Loucy (cell line): ENCODE data around the gene CHPF.

ENCODE experiments used
- H2AFZ ChIP-seq: fragments of 200-600 bp; sonication (generic); 2 replicates; pipeline ENCODE4 v1.6.0; 2016; ENCODE audit warnings: antibody characterized with exemption, mild to moderate bottlenecking, low read length, moderate library complexity
- H3F3A ChIP-seq: fragments of 200-600 bp; 2 replicates; pipeline ENCODE4 v1.6.0; 2016; ENCODE audit warnings: antibody characterized with exemption, low read depth, mild to moderate bottlenecking
- H3K27me3 ChIP-seq: fragments of 200-600 bp; sonication (generic); 2 replicates; pipeline ENCODE4 v1.6.1; 2014; ENCODE audit warnings: low read length, mild to moderate bottlenecking; ENCODE audit not compliant: insufficient read depth, poor library complexity, severe bottlenecking
- H3K36me3 ChIP-seq: fragments of 200-600 bp; sonication (generic); 2 replicates; pipeline ENCODE4 v1.6.1; 2016; ENCODE audit warnings: low read length; ENCODE audit not compliant: insufficient read depth
- H3K4me1 ChIP-seq: fragments of 200-600 bp; sonication (generic); 2 replicates; pipeline ENCODE4 v1.5.1; 2014; ENCODE audit warnings: low read length, mild to moderate bottlenecking; ENCODE audit not compliant: insufficient read depth, poor library complexity, severe bottlenecking
- H3K4me2 ChIP-seq: fragments of 200-600 bp; sonication (generic); 2 replicates; pipeline ENCODE4 v1.6.0; 2014; ENCODE audit warnings: antibody characterized with exemption, low read length, low read depth, mild to moderate bottlenecking; ENCODE audit not compliant: poor library complexity, severe bottlenecking
- H3K4me3 ChIP-seq: fragments of 200-600 bp; sonication (generic); 2 replicates; pipeline ENCODE4 v1.5.1; 2014; ENCODE audit warnings: low read length, mild to moderate bottlenecking, mixed read lengths; ENCODE audit not compliant: poor library complexity, severe bottlenecking
- H3K79me2 ChIP-seq: fragments of 200-600 bp; sonication (generic); 2 replicates; pipeline ENCODE4 v1.6.1; 2014; ENCODE audit warnings: low read length; ENCODE audit not compliant: insufficient read depth
- H3K9ac ChIP-seq: fragments of 200-600 bp; sonication (generic); 2 replicates; pipeline ENCODE4 v1.6.0; 2014; ENCODE audit warnings: mild to moderate bottlenecking, low read depth, low read length, moderate library complexity; ENCODE audit not compliant: poor library complexity, severe bottlenecking
- H3K9me2 ChIP-seq: fragments of 200-600 bp; sonication (generic); replicated peaks from 2 replicates; pipeline ENCODE4 v1.6.1; 2016; ENCODE audit warnings: low read depth, low read length, mixed read lengths
- H3K9me3 ChIP-seq: fragments of 200-600 bp; sonication (generic); 2 replicates; pipeline ENCODE4 v1.6.1; 2014; ENCODE audit warnings: mild to moderate bottlenecking, antibody characterized with exemption, low read length, low read depth; ENCODE audit not compliant: insufficient read depth
- H4K20me1 ChIP-seq: fragments of 200-600 bp; sonication (generic); 2 replicates; pipeline ENCODE4 v1.6.0; 2014; ENCODE audit warnings: antibody characterized with exemption, low read length, mild to moderate bottlenecking; ENCODE audit not compliant: insufficient read depth, poor library complexity, severe bottlenecking
- EZH2phosphoT487 ChIP-seq: fragments of 200-600 bp; IDR thresholded peaks from 2 replicates; pipeline ENCODE4 v1.6.1; 2018; ENCODE audit warnings: antibody characterized with exemption, mild to moderate bottlenecking, moderate library complexity, borderline replicate concordance
- TF ChIP-seq, protein P1 (sequence below): fragments of 200-600 bp; sonication (generic); conservative IDR thresholded peaks from 2 replicates; pipeline ENCODE4 v1.5.1; 2014; ENCODE audit warnings: mild to moderate bottlenecking, antibody characterized with exemption, low read length

The CHPF gene

GRCh38 chr2:219570924-219571310 is 27.3 kb upstream of the CHPF start:
- Histone ChIP-seq H3K27me3 (no peaks in the 10 kb centered on the region), H3K9me2 (no peaks in the 10 kb centered on the region), H3K4me1 (peaks cover 16% of the 10 kb centered on the region), H2AFZ (peak overlapping the region; percentile 79; the same call in 1 of the 2 replicates), H3K9ac (peak overlapping the region; percentile 67), H3K79me2 (peaks cover 5% of the 10 kb centered on the region; the same call in 1 of the 2 replicates), H3K36me3 (no peaks in the 10 kb centered on the region), H3K4me3 (peak overlapping the region; percentile 90), H3K4me2 (peak overlapping the region; percentile 82), H3F3A (no peaks in the 10 kb centered on the region), H3K9me3 (no peaks in the 10 kb centered on the region), H4K20me1 (peaks cover 9% of the 10 kb centered on the region)
- TF ChIP-seq, protein P1, sequence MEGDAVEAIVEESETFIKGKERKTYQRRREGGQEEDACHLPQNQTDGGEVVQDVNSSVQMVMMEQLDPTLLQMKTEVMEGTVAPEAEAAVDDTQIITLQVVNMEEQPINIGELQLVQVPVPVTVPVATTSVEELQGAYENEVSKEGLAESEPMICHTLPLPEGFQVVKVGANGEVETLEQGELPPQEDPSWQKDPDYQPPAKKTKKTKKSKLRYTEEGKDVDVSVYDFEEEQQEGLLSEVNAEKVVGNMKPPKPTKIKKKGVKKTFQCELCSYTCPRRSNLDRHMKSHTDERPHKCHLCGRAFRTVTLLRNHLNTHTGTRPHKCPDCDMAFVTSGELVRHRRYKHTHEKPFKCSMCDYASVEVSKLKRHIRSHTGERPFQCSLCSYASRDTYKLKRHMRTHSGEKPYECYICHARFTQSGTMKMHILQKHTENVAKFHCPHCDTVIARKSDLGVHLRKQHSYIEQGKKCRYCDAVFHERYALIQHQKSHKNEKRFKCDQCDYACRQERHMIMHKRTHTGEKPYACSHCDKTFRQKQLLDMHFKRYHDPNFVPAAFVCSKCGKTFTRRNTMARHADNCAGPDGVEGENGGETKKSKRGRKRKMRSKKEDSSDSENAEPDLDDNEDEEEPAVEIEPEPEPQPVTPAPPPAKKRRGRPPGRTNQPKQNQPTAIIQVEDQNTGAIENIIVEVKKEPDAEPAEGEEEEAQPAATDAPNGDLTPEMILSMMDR: no peak
- TF ChIP-seq EZH2phosphoT487: no peak

GRCh38 chr2:219570194-219570923 is 26.8 kb upstream of the CHPF start:
- H3K4me2 ChIP-seq: peak overlapping the region; percentile 82
- H3K9me2 ChIP-seq: no peaks in the 10 kb centered on the region
- H3K4me1 ChIP-seq: peaks cover 16% of the 10 kb centered on the region
- H3K79me2 ChIP-seq: peaks cover 5% of the 10 kb centered on the region; the same call in 1 of the 2 replicates
- H3K9me3 ChIP-seq: no peaks in the 10 kb centered on the region
- no peaks in the 10 kb centered on the region for H3K36me3 ChIP-seq
- TF ChIP-seq, protein P1: no peak
- TF ChIP-seq EZH2phosphoT487: no peak
- H4K20me1 ChIP-seq: peaks cover 9% of the 10 kb centered on the region
- peak overlapping the region; percentile 90 for H3K4me3 ChIP-seq
- no peaks in the 10 kb centered on the region for H3K27me3 ChIP-seq
- H3F3A ChIP-seq: no peaks in the 10 kb centered on the region
- peak overlapping the region; percentile 79; the same call in 1 of the 2 replicates for H2AFZ ChIP-seq
- H3K9ac ChIP-seq: peak overlapping the region; percentile 67

DNA sequence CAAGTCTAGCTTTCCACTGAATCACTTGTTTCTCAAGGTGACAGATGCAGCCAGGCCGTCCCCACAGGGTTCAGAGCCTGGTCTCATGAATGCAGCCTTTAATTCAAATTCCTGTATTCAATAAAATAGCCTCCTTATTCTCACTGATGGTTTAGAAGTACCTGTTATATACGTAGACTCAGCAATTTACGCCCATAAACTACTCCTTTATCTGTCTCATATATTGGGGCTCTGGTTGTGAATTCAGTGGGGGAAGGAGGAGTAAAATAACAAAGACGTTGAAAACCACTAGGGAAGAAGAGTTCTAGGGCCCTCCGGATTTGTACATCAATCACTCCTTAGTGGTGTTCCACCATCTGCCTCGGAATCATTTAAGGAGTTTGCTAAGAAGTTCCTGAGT is 26.0 kb upstream of the CHPF start:
- H2AFZ ChIP-seq: no peak overlapping the region
- no peaks in the 10 kb centered on the region for H3K27me3 ChIP-seq
- H4K20me1 ChIP-seq: peaks cover 9% of the 10 kb centered on the region
- peaks cover 5% of the 10 kb centered on the region; the same call in 1 of the 2 replicates for H3K79me2 ChIP-seq
- H3K36me3 ChIP-seq: no peaks in the 10 kb centered on the region
- no peak for TF ChIP-seq EZH2phosphoT487
- TF ChIP-seq, protein P1: no peak
- no peaks in the 10 kb centered on the region for H3K9me3 ChIP-seq
- no peak overlapping the region for H3K9ac ChIP-seq
- H3K4me1 ChIP-seq: peaks cover 16% of the 10 kb centered on the region
- H3K4me3 ChIP-seq: peak overlapping the region; percentile 90
- no peaks in the 10 kb centered on the region for H3F3A ChIP-seq
- H3K4me2 ChIP-seq: peak overlapping the region; percentile 82
- H3K9me2 ChIP-seq: no peaks in the 10 kb centered on the region
